Measurements from ENCODE around the gene ATAD1.

DNA sequence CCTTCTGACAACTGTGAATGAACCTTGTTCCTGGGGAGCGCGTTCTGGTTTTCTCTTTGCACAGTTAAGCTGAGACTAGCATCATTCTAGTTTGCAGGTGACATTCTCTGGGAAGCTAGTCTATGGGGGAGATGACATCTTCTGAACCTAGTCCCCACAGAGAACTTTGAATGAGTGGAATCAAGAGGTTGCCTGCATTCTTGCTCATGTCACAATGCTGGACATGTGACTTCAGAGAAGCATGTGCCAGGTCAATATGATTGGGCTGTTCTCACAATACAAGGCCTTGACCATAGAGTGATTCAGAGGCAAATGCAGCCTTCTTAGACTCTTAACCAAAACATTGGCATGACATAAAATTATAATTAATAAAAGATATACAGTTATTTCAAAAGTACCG is 23.2 kb upstream of the ATAD1 start:
- no peak for TF ChIP-seq ZNF274 (IDR thresholded peaks at IDR 0.05; ENCODE audit: low read depth, low read length)
- TF ChIP-seq SUZ12 (IDR thresholded peaks at IDR 0.05; ENCODE audit: extremely low read depth, insufficient read depth, insufficient read length) = no peak
